WTC11 (cell line): Measurements from ENCODE around the gene TMEM50A.
"Not testable (repeated sequence)": the region's sequence is repeated elsewhere in the genome, so short reads cannot be mapped to it uniquely, and the experiment has no call there.

Source experiments
- ATF6 ChIP-seq: sonication (generic); formaldehyde crosslinking; IDR thresholded peaks from 2 replicates; pipeline ENCODE4 v1.8.1; 2023; ENCODE audit warnings: mild to moderate bottlenecking, missing genetic modification reagents
- CTCF ChIP-seq: fragments of 200-600 bp; IDR thresholded peaks from 2 replicates; pipeline ENCODE4 v1.8.0; 2022; ENCODE audit warnings: antibody characterized with exemption
- MAX ChIP-seq: sonication (generic); formaldehyde crosslinking; IDR thresholded peaks from 2 replicates; pipeline ENCODE4 v1.8.0; 2022; ENCODE audit warnings: mild to moderate bottlenecking, missing genetic modification reagents
- NFE2L1 ChIP-seq: sonication (generic); formaldehyde crosslinking; IDR thresholded peaks from 2 replicates; pipeline ENCODE4 v1.8.1; 2023; ENCODE audit warnings: missing genetic modification reagents
- NR2C2 ChIP-seq: sonication (generic); formaldehyde crosslinking; IDR thresholded peaks from 2 replicates; pipeline ENCODE4 v1.8.0; 2022; ENCODE audit warnings: mild to moderate bottlenecking, missing genetic modification reagents
- SP1 ChIP-seq: sonication (generic); formaldehyde crosslinking; conservative IDR thresholded peaks from 2 replicates; pipeline ENCODE4 v1.8.1; 2022; ENCODE audit warnings: missing genetic modification reagents
- ZNF232 ChIP-seq: sonication (generic); formaldehyde crosslinking; IDR thresholded peaks from 2 replicates; pipeline ENCODE4 v1.8.0; 2022; ENCODE audit warnings: mild to moderate bottlenecking, missing genetic modification reagents
- ZNF416 ChIP-seq: fragments of 250-450 bp; sonication (Bioruptor Pico); IDR thresholded peaks from 2 replicates; pipeline ENCODE4 v1.9.0; 2021; ENCODE audit warnings: mild to moderate bottlenecking, inconsistent platforms
- ZNF512 ChIP-seq: sonication (generic); formaldehyde crosslinking; IDR thresholded peaks from 2 replicates; pipeline ENCODE4 v1.8.1; 2022; ENCODE audit warnings: missing genetic modification reagents, borderline replicate concordance
- ZNF671 ChIP-seq: fragments of 250-450 bp; sonication (Bioruptor Pico); IDR thresholded peaks from 2 replicates; pipeline ENCODE4 v1.8.0; 2021; ENCODE audit warnings: mild to moderate bottlenecking

GRCh38 chr1:25405731-25406305 is 67.7 kb downstream of the TMEM50A start:
- TF ChIP-seq ZNF512 (CRISPR knock-in tag); CTCF; ATF6 (CRISPR knock-in tag); MAX; NFE2L1; ZNF671 (CRISPR knock-in tag); NR2C2 (CRISPR knock-in tag); SP1; ZNF232 (CRISPR knock-in tag); ZNF416 (CRISPR knock-in tag): not testable (repeated sequence)
